EL (cell line): ENCODE measurements around the gene TBC1D25.

Experiments used
- DNase-seq: peaks from one replicate; pipeline ENCODE4 v3.0.0-alpha.2; 2016

The TBC1D25 gene

DNA sequence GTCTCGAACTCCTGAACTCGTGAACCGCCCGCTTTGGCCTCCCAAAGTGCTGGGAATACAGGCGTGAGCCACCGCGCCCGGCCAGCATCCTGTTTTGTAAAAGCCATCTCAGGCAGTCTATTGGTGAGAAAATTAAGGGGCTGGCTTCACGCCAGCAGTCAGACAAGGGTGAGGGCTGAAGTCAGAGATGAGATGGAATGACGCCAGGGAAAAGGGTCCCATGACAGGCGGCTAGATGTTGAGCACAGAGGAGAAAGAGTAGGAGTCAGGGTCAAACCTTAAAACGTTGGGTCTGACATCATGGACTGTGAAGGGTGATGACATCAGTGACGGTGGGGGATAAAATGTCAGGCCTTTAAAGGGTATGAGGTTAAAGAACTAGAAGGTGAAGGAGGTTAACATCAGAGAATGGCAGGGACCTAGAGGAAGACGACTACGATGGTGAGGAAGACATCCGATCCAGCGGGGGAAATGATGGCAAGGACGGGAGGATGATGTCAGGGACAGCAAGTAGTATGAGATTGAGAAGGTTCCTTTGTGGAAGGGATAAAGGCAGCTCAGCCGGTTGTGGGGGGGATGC lies 34.3 kb downstream of the TBC1D25 start:
- DNase-seq, result no peak

DNA sequence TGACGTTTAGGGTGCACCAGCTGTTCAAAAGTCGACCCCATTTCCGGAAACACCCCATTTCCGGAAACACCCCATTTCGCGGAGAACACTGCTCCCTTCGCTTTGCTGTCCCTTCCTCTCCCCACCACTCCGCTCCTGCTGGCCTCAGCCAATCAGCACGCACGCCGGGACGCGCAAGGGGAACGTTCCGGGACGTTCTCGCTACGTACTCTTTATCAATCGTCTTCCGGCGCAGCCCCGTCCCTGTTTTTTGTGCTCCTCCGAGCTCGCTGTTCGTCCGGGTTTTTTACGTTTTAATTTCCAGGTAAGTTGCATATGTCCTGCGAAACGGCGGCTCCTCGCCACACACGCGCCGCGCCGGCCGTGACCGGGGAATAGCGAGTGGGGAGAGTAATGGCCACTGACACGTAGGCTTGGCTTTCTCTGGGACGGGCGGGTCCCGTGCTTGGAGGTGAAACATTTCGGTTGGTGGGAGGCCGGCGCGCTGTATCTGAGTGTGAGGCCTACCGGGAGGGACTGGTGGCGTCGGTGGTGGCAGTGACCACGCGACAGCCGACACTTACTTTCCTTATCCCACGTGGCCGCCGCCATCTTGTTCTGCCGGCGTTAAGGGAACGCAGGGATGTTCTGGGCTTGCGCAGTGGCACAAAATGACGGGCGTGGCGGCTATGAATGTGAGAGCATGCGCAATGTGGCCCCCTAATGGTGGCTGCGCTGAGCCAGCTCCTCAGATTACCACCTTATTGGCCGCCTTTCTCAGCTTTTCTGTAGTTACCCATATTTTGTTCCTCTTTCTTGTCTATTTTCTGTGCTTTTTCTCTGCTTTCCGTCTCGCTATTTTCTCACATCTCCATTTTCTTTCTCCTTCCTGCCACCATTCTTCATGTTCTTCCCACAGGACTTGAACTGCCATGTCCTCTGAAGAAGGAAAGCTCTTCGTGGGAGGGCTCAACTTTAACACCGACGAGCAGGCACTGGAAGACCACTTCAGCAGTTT lies 35.1 kb downstream of the TBC1D25 start, which contains the start of gene RBM3:
Gene RBM3, plus strand, starts transcription at position 215 of the 997 bp plus-strand sequence. Its CDS starts 697 bp downstream, at position 912.
- DNase-seq, result peak; percentile 89

DNA sequence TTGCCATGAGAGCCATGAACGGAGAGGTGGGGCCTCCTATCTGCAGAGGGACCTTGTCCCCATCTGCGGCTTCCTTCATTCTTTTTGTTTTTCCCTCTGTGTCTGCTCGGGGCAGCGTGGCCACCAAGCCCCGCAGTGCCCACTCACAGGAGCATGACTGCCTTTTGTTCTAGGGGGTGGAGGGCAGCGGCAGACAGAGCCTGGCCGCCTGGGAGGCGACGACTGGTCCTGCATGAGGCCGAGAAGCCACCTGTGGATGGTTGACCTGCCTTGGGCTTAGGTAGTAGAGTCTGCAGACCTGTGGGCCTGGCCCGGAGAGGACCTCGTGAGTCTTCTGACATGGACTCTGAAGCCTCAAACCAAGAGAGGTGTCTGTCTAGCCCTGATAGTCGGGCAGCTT lies 36.1 kb downstream of the TBC1D25 start:
- no peak for DNase-seq

DNA sequence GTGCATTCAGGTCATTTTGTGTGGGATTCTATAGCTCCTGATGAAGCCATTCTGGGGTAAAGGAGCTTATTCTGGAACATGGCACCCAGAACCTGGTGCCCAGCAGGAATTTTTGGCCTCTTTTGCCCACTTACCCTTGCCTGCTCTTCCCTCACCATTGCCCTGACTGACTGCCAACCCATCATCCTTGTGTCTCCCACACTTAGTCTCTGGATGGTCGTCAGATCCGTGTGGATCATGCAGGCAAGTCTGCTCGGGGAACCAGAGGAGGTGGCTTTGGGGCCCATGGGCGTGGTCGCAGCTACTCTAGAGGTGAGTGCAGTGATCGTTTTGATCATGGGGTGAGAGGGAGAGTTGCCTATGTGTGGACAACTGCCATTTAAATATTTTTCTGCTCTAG lies 36.6 kb downstream of the TBC1D25 start:
- no peak for DNase-seq

DNA sequence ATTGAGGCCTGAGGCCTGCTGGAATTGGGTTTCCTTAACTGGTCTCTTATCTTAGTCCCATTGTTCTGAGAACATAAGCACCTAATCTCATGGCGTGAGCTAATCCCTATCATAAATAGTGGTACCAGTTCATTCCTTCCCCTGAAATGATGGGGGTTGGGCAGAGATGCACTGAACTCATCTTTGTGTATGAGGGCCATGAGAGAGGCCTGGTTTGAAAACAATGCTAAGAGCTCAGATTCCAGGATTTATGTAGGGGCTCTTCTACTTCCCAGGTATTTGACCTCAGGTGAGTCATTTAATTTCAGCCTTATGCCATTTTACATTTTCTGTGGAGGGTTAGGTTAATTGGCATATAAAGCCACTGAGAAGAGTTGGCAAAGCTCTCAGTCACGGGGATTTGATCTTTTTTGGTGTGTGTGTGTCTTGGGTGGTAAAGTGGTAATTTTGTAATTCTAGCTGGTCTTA lies 39.2 kb downstream of the TBC1D25 start:
- DNase-seq, result no peak

DNA sequence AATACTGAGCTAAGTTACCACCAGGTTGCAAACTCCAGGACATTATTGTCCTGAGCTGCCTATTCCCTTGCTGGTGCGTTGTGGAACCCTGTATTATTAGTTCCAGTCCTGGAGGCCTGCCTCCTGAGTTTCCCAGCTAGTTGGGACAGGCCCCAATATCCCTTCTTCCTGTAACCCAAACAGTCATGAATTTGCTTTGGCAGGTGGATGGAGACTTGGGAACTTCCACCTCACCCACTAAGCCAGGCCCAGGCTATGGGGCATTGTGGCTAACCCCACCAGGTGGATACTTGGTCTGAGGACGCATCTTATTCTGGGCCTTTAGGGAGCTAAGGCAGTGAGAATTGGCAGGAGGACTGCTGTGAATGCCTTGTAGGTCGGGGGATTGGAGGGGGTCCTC lies 39.7 kb downstream of the TBC1D25 start:
- DNase-seq, result no peak

DNA sequence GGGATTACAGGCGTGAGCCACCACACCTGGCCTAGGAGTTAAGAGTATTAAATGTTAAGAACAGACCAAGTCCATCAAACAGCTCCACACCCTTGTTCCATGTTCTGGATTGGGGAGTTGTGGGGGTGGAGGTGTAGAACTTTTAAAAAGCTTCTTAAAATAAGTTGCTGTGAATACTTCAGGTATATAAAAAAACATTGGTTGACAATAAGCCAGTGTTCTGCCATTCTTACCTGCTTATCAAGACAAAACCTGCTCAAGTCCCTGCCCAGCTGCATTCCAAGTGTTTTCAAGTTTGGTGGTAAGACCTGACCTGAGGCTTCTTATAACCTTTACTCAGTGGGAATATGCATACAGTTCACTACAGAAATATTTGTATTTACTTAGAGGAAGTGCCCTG lies 41.1 kb downstream of the TBC1D25 start:
- DNase-seq, result no peak

DNA sequence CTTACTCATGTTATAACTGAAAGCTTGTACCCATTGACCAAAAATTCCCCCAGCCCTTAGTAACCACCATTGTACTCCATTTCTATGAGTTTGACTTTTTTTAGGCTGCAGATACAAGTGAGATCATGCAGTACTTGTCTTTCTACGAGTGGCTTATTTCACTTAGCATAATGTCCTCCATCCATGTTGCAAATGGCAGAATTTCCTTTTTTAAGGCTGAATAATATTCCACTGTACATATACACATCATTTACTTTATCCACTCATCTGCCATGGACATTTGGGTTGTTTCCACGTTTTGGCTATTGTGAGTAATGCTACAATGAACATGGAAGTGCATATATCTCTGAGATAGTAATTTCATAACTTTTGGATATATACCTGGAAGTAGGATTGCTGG lies 45.2 kb downstream of the TBC1D25 start:
- DNase-seq, result no peak

DNA sequence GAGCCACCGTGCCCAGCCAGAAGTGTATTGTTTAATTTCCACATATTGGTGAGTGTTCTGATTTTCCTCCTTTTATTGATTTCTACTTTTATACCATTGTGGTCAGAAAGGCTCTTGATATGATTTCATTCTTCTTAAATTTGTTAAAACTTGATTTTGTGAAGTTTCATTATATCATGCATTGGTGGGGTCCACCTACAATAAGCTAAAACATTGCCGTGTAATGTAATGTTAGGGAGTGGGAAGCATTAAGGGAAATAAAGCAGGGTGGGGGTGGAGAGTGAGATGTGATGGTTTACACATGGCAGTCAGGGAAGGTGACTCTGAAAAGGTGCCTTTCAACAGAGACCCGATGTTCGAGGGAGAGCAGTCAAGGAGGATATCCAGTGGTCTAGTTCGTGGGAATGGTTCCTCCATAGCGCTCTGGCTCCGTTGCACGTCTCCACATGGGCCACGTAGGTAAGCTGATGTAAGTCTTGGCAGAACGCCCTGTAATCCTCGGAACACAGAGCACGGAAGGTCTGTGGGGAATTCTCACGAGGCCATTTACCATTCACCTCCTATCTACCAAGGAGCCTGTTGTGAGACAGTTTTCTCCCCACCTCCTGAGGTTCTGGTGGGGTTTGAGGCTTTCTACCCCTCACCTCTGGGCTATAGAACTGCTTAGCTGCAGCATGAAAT lies 50.1 kb downstream of the TBC1D25 start:
- no peak for DNase-seq

DNA sequence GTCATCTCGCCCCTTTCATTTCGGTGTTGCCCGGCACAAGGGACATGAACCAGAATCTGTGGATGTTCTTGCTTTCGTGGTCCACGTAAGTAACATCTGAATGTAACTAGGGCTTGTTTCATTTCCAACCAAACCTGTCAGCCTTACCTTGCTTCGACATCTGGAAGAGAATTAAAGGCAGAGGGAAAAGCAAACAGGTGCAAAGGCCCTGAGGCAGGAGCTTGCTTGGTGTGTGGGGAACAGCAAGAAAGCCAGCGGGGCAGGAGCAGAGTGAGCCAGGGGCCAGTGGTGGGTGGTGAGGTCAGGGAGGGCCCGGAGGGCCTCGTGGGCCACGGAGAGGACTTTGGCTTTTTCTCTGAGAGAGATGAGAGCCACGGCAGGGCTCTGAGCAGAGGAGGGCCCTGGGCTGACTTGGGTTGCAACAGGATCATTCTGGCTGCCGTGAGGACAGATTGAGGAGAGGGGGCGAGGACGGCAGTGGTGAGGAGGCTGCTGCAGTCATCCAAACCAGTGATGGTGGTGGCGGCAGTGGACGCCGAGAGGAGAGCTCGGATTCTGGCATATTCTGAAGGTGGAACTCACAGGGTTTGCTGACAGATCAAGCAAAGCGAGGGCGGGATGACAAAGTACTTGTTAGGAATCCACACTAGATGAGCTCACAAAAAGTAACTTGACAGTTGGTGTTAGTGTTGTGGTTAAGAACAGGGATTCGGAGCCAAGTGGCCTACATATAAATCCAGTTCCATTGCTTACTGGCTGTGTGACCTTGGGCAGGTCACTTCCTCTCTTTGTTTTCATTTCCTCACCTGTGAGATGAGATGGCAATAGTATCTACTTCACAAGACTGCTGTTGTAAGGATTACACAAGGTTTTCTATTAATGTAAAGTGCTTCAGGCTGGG lies 50.9 kb downstream of the TBC1D25 start:
- no peak for DNase-seq

DNA sequence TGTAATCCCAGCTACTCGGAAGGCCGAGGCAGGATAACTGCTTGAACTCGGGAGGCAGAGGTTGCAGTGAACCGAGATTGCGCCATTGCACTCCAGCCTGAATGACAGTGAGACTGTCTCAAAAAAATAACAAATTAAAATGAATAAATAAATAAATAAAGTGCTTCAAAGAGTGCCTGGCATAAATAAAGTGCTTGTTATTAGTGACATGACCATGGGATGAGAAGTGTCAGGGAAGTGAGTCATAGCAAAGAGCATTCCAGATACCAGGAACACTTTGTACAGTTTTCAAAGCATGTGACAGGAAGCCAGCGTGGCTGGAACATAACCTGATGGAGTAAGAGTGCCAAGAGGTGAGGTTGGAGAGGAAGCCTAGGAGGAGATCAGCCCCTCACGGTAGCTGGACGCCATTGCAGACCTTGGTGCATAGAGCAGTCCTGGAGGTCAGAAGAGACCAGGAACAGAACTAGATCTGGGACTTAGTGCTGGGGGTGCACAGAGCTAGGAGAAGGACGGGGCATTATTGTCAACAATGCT lies 51.8 kb downstream of the TBC1D25 start:
- peak; percentile 69 for DNase-seq

DNA sequence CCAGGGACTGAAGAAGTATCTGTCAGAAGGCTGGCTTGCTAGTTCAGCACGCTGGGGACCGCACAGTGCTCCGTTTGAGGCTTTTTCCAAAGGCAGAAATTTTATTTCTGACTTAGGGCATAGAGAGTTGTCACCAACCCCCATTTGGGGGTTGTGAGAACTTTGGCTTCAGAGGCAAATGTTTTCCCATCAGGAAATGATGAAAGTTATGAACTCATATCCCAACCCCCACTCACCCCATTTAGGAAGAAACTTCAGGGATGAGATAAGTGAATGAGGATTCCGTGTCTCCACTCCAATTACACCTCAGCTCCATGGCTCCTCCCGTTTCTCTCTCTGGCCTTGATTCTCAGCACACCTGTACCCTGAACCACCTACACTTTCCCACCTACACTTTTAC lies 53.5 kb downstream of the TBC1D25 start:
- DNase-seq, result no peak

DNA sequence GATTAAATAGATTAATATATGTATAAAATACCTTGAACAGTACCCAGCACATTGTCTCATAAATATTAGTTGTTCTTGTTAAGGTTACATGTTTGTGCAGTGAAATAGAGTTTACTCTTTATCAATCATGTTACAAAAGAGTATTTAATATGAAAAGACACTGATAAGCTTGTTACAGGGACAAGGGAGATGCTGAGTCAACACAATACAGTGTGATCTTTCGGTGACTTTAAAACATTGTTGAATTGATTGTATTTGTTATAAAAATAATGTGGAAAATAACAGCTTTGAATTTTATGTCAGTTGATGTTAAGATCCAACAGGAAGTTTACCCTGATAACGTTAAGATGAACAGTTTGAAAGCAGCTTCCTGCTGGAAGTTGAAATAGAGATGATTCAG lies 56.4 kb downstream of the TBC1D25 start:
- no peak for DNase-seq

DNA sequence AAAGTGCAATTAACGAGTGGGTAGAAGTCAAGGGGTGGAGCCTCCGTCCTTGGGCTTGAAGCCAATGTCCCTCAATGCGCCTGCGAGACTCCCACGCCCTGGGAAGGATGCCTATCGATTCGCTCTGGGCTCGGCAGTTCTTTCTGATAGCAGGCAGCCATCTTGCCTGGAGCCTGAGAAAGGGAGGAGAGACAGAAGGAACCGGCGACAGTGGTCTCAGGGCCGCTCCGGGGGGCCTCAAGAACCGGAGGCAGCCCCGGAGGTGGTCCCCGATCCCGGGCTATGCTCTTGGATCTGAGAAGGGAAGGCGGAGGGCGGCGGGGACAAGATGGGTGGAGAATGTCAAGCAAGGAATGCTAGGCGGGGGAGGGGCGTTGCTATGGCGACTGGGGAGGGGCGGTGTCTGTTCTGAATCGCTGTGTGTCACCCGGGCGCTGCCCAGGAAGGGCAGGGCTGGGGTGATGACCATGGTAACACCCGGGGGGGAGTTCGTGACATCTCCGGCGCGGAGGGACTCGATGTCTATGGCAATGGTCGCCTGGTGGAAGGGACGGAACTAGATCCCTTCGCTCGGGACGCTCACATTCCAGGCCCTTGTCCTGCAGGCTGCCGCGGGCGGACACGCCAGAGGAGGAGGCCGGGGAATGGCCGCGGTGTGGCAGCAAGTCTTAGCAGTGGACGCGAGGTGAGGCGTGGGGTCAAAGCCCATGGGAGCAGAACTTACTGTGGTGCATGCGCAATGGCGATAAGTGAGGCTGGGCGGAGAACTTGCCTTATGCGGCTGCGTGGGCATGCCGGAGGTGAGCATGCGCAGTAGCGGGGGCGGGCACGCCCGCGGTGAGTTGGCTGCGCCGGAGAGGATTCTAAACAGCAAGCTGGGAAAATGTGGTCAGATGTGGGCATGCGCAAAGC lies 58.1 kb downstream of the TBC1D25 start, which contains the start of gene WDR13:
Gene WDR13, plus strand, starts transcription at position 140 of the 912 bp plus-strand sequence. Its CDS starts 505 bp downstream, at position 645.
- DNase-seq, result peak; percentile 89

DNA sequence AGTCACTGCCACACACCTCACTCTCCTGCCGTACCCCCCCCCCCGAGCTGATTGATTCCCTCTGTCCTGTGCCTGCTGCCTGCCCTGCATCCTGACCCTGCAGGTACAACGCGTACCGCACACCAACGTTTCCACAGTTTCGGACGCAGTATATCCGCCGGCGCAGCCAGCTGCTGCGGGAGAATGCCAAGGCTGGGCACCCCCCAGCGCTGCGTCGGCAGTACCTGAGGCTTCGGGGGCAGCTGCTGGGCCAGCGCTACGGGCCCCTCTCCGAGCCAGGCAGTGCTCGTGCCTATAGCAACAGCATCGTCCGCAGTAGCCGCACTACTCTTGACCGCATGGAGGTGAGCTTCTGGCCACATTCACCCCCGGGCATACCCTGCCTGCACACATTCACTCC lies 59.1 kb downstream of the TBC1D25 start:
- no peak for DNase-seq

DNA sequence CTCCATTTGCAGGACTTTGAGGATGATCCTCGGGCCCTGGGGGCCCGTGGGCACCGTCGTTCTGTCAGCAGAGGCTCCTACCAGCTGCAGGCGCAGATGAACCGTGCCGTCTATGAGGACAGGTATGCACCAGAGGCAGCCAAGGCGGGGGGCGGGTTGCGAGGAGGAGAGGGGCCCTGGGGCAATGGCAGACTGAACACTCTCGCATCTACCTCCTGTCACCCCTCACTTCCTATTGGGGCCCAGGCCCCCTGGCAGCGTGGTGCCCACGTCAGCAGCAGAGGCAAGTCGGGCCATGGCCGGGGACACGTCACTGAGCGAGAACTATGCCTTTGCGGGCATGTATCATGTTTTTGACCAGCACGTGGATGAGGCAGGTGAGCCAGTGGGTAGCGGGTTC lies 59.8 kb downstream of the TBC1D25 start:
- DNase-seq, result no peak

DNA sequence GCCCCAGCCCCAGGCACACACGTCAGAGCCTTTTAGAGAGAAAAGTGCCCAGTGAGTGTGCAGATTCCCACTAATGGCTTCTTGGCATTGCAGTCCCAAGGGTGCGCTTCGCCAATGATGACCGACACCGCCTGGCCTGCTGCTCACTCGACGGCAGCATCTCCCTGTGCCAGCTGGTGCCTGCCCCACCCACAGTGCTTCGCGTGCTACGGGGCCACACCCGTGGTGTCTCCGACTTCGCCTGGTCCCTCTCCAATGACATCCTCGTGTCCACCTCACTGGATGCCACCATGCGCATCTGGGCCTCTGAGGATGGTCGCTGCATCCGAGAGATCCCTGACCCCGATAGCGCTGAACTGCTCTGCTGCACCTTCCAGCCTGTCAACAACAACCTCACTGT lies 60.7 kb downstream of the TBC1D25 start:
- DNase-seq, result no peak

DNA sequence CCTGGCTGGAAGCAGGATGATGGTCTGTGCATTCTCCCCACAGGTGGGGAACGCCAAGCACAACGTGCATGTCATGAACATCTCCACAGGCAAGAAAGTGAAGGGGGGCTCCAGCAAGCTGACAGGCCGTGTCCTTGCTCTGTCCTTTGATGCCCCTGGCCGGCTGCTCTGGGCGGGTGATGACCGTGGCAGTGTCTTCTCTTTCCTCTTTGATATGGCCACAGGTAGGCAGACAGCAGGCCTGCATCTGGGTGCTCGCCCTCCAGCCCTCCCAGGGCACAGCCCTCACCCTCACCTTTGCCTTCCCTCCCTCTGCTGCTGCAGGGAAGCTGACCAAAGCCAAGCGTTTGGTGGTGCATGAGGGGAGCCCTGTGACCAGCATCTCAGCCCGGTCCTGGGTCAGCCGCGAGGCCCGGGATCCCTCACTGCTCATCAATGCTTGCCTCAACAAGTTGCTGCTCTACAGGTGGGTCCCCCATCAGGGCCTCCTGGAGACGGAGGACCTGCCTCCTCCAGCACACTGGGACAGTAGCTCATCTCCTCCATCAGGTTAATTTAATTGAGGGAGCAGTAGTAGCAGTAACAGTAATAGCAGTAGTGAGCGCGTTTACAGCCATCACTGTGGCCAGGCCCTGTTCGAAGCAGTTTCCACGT lies 62.4 kb downstream of the TBC1D25 start:
- DNase-seq, result no peak

DNA sequence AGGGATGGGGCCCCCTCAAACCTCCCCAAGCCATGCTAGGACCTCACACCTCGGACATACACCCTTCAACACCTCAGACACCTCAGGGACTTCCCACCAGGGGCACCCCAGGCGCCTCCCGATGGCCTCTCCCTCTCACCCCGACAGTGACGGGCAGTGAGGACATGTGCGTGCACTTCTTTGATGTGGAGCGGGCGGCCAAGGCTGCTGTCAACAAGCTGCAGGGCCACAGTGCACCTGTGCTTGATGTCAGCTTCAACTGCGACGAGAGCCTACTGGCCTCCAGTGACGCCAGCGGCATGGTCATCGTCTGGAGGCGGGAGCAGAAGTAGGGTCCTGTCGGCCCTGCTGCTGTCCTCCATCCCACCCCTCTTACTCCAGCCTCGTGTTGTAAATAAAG lies 65.2 kb downstream of the TBC1D25 start:
- no peak for DNase-seq

DNA sequence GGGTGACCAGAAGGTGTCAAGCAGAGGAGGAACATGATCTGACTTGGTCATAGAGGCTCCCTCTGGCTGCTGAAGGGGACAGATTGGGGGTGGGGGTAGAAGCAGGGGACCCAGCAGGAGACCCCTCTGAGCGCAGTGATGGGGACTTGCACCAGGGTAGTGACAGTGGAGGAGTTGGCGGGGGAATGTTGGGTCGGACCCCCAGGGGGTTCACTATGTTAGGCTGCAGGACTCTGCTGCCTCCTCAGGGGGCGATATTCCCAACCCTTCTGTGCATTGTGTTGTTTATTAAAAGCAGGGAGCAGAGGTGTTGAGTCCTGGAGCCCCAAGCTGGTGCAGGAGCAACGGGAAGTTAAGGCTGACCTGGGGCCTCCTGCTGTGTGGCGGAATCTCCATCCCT lies 66.6 kb downstream of the TBC1D25 start:
- DNase-seq, result no peak
